Measurements from ENCODE around the gene FAM83G.
"Not testable (repeated sequence)": the region's sequence is repeated elsewhere in the genome, so short reads cannot be mapped to it uniquely, and the experiment has no call there.

DNA sequence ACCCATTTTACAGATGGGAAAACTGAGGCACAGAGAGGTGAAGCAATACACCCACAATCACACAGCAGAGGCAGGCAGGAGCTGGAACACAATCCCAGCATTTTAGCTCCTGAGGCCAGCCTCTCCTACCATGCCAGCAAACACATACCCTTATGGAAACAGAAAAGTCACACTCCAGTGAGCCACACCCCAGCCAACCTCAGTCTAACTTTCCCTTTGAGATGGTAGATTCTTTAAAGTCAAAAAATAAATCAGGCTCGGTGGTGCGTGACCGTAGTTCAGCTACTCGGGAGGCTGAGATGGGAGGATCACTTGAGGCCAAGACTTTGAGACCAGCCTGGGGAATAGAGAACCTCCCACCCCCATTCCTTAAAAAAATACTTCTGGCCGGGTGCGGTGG is 31.6 kb upstream of the FAM83G start:
- TF ChIP-seq ZNF274 (IDR thresholded peaks at IDR 0.05; ENCODE audit: low read depth, low read length); YY1 (IDR thresholded peaks at IDR 0.05; ENCODE audit: insufficient read depth, insufficient read length); SUZ12 (IDR thresholded peaks at IDR 0.05; ENCODE audit: extremely low read depth, insufficient read depth, insufficient read length): not testable (repeated sequence)
